Mammary epithelial cell (primary cell): ENCODE data around the gene NLRX1.

Experiments
- CTCF ChIP-seq, 2 donors: IDR thresholded peaks in 1 of 2; conservative IDR thresholded peaks in 1 of 2; 2 replicates each; pipeline ENCODE4 v1.5.1; 2011 to 2012; ENCODE audit warnings: inconsistent platforms in 2 of 2, low read length in 2 of 2, mild to moderate bottlenecking in 2 of 2, control low read depth in 1 of 2, low read depth in 1 of 2; ENCODE audit not compliant: insufficient read depth in 1 of 2; ENCODE audit errors: extremely low read depth in 1 of 2
- EZH2 ChIP-seq: IDR thresholded peaks from 2 replicates; pipeline ENCODE4 v1.6.1; 2012; ENCODE audit warnings: low read length, inconsistent platforms, borderline replicate concordance

GRCh38 chr11:119188887-119189286 lies 20.4 kb downstream of the NLRX1 start:
- TF ChIP-seq CTCF (conservative IDR thresholded peaks at IDR 0.05 in 1 of 2, IDR thresholded peaks at IDR 0.05 in 1 of 2; ENCODE audit: extremely low read depth in 1 of 2, insufficient read depth in 1 of 2, low read depth in 1 of 2, low read length in 2 of 2), result no peak
- no peak for TF ChIP-seq EZH2
